ENCODE results near the gene LMNB1.
"Not testable (repeated sequence)": the region's sequence is repeated elsewhere in the genome, so short reads cannot be mapped to it uniquely, and the experiment has no call there.

LMNB1 gene

DNA sequence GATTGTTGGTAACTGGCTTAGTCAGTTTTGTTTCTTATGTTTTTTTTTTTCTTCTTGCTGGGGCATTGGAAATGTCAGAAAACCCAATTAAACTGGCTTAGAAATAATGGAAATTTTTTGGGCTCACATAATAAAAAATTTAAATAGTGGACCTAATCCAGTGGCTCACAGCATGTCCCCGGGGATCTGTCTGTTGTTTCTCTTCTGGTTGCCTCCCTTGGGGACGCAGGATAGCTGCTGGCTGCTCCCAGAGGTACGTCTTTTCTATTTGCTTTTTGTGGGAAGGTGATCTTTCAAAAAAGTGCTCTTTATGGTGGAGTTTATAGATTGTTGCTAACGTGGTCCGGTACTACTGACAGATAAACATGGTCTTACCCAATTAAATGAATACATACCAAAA lies 52.2 kb downstream of the LMNB1 start:
- no peak for DNase-seq

DNA sequence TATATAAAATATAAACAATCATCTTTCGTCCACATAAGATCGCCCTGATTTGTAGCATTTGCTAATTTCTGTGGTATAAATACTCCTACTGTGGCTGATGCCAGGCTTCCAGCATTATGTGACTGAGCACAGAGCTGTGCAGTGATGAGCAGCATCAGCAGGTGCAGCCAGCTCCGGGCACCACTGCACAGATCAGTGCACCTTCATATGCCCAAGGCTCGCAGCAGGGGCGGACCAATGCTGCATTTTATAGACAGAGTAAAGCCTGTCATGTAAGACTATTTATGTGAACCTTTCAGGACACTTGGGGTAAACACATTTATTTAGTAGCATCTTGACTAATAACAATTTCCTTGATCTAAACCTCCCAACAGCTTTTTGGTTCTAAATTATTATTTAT lies 53.1 kb downstream of the LMNB1 start:
- no peak for DNase-seq

- no peak for DNase-seq
Observed at GRCh38 chr5:126831156-126831555, 54.2 kb downstream of the LMNB1 start.

DNA sequence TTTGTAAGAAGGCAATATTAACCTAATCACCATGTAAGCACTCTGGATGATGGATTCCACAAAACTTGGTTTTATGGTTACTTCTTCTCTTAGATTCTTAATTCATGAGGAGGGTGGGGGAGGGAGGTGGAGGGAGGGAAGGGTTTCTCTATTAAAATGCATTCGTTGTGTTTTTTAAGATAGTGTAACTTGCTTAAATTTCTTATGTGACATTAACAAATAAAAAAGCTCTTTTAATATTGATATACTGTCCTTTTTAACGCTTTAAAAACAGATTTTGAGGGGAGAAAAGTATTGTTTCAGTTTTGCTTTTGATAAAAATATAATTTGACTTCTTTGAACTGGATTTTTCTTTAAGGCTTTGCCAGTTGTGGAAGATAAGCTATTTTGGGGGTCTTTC lies 59.8 kb downstream of the LMNB1 start:
- no peak for DNase-seq

DNA sequence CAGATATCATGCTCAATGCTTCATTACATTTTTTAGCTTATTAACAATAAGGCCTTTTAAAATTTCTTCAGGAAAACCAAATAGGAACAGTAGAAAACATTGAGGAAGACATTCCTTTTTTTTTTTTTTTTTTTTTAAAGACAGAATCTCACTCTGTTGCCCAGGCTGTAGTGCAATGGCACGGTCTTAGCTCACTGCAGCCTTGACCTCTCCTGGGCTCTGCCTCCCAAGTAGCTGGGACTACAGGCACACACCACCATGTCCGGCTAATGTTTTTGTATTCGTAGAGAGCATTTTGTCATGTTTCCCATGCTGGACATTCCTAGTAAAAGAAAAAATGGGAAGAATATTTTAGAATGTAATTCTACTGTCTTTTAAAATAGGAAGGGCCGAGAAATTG lies 60.3 kb downstream of the LMNB1 start:
- no peak for DNase-seq

- no peak for DNase-seq
Observed at GRCh38 chr5:126837906-126838539, 61.1 kb downstream of the LMNB1 start.

- DNase-seq = not testable (repeated sequence)
Observed at GRCh38 chr5:126839407-126839806, 62.5 kb downstream of the LMNB1 start.

GRCh38 chr5:126843375-126843774 lies 66.4 kb downstream of the LMNB1 start:
- not testable (repeated sequence) for DNase-seq

DNA sequence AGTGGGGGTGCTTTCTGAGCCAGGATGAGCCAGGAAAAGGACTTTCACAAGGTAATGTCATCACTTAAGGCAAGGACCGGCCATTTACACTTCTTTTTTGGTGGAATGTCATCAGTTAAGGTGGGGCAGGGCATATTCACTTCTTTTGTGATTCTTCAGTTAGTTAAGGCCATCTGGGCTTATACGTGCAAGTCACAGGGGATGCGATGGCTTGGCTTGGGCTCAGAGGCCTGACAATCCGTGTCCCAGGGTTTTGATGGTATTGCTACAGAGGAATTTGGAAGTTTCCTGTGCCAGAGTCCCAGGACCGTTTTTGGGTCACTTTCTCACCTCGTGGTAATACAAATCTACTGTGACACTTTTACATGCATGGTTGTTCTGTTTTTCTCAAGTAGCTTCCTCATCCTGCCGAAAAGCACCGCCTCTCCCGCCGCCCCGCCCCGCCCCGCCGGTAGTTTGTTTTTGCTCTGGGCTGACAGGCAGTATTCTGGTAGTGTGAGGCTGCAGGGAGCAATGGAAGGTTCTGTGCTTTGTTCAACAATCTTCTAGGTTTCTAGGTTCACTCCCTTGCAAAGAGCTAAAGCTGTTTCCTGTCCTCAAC lies 68.6 kb downstream of the LMNB1 start:
- not testable (repeated sequence) for DNase-seq

DNA sequence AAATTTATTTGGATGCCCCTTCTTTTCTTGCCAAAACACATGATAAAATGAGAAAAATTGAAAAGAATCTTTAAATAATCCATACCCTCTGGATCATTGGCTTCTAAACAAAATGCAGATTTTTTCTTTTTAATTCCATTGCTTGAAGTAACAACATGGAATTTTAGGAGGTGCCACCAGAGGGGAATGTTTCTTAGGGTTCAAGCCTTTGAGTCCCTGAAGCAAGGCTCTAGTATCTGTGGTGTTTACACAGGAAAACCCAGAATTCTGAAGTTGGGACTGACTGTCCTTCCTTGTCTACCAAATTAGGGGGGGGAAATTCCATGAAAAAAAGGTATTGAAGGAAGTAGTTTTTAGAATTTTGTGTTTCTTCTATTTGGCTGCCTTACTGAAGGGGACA lies 69.4 kb downstream of the LMNB1 start:
- DNase-seq = no peak

DNA sequence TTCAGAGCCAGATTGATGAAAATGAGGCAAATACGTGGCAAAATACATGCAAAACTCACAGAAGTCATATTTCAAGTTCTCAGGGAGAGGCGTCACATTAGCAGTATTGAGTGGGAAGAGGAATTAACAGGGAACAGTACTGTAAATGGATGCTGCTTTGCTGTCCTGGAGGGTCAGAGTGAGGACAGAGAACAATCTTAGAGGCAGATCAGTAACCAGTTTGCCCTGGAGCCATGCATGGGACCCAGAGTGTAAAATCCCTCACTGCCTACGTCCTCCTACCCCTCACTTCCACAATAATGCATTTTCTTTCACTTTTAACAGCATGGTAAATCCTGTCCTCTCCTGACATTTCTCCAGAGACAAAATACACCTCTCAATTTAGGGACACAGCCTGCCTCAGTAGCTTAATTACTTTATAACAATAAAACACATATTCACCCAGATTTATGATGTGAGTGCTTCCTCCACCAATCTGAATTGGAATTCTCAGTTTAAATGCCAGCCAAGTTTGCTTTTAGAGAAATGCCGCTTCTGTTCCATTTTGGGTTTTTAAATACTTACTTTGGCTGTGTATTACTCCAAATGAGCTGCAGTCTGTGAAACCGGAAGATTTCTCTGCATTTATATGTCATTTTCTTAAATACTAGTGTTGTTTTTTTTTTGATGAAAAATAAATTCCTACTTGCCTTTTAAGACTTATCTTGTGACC lies 70.0 kb downstream of the LMNB1 start:
- no peak for DNase-seq

- no peak for DNase-seq
Observed at GRCh38 chr5:126847456-126847820, 70.5 kb downstream of the LMNB1 start.

DNA sequence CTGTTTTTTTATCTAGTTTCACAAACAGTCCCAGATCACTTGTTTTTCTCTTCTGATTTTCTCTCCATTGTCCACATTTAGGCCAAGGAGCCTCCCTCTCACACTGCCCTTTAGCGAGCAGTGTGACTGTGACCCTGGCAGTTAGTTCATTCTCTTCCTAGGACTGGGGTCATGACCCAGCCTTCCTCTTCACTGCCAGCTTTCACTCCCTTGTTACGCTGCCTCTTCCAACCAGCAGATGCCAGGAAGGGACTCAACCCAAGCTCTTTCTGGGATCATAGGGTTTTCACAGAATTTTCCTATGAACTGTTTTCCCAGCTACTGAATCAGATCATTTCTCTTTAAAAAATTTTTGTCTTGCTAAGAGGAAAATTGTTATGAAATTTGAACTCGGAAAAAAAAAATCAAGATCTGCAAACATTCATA lies 70.9 kb downstream of the LMNB1 start:
- no peak for DNase-seq

GRCh38 chr5:126848253-126848652 lies 71.3 kb downstream of the LMNB1 start:
- no peak for DNase-seq

GRCh38 chr5:126849101-126849678 lies 72.3 kb downstream of the LMNB1 start:
- no peak for DNase-seq

- DNase-seq = no peak
Observed at GRCh38 chr5:126851501-126852011, 74.6 kb downstream of the LMNB1 start.

GRCh38 chr5:126852091-126852571 lies 75.2 kb downstream of the LMNB1 start:
- DNase-seq = no peak

- no peak for DNase-seq
Observed at GRCh38 chr5:126852841-126853271, 75.9 kb downstream of the LMNB1 start.

DNA sequence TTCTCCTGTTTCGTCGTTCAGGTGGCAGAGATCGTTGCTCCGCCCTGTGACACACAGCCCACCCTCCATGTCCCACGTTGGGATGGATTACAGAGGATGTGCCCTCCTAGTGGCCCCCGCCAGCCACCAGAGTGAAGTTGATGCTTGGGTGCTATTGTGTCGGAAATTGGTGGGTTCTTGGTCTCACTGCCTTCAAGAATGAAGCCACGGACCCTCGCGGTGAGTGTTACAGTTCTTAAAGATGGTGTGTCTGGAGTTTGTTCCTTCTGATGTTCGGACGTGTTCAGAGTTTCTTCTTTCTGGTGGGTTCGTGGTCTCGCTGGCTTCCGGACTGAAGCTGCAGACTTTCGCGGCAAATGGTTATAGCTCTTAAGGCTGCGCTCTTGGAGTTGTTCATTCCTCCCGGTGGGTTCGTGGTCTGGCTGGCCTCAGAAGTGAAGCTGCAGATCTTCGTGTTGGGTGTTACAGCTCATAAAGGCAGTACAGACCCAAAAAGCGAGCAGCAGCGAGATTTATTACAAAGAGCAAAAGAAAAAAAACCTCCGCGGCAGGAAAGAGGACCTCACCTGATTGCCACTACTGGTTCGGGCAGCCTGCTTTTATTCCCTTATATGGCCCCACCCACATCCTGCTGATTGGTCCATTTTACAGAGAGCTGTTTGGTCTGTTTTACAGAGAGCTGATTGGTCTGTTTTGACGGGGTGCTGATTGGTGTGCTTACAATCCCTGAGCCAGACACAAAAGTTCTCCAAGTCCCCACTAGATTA lies 76.8 kb downstream of the LMNB1 start:
- not testable (repeated sequence) for DNase-seq

- no peak for DNase-seq
Observed at GRCh38 chr5:126854526-126855110, 77.7 kb downstream of the LMNB1 start.

DNA sequence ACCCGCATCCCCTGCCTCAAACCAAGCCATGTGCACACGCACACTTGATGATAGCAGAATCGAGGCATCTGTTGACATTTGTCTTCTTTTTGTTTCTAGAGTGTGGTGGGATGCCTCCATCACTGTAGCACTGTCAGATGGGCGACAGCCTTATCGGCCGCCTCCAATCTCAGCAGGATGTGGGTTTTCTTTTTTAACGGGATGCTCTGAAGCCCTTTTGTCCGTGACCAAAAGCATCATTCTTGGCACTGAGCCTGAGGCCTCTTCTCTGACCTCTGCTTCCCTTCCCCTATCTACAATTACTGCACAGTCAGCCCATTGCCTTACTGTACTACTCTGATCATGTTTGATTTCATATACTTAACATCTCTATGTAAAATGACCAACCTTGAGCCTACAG lies 78.3 kb downstream of the LMNB1 start:
- DNase-seq = no peak

Measured in NCI-H2081 treated with DMSO at 0.1 percent for 48 hours (cell line).